Measurements from ENCODE around the gene MSGN1. TPM values are rescaled to one million over a fixed set of nuclear protein-coding genes. Genes with fewer than 3 reads are reported as not detected.

MSGN1 gene
- polyA plus RNA-seq, 1 of the 3 experiments (the other 2 are of a cell fraction) = not detected

- Histone ChIP-seq H3K36me3 (replicated peaks in 1 of 2; ENCODE audit: control insufficient read depth in 1 of 2, insufficient read depth in 2 of 2, low read length in 1 of 2) (no peaks in the 10 kb centered on the region), H3K79me2 (ENCODE audit: insufficient read depth) (no peaks in the 10 kb centered on the region), H2AFZ (ENCODE audit: low read depth) (no peak overlapping the region), H3F3A (replicated peaks; ENCODE audit: insufficient read depth) (no peaks in the 10 kb centered on the region), H3K4me1 (ENCODE audit: control insufficient read depth in 1 of 2, insufficient read depth in 2 of 2, low read depth in 1 of 2, low read length in 1 of 2) (peaks cover 0 to 15% of the 10 kb centered on the region in 2 experiments; a peak in 1 of 4 replicates), H3K27me3 (ENCODE audit: insufficient read depth) (peaks cover 11% of the 10 kb centered on the region; the same call in 1 of the 2 replicates), H4K20me1 (ENCODE audit: insufficient read depth) (no peaks in the 10 kb centered on the region), H3K4me2 (no peak overlapping the region), H3K4me3 (ENCODE audit: low read depth in 2 of 2, low read length in 1 of 2) (no peak overlapping the region), H3K9ac (no peak overlapping the region), H3K9me2 (no peaks in the 10 kb centered on the region), H3K27ac (ENCODE audit: low read depth in 2 of 2, low read length in 1 of 2) (no peak overlapping the region), H3K9me3 (no peaks in the 10 kb centered on the region)
- ChIA-PET CTCF (interaction anchor here (0.7 to 7.1 kb wide), 6 partner anchors 11 to 109 kb away, joined by 3 to 72 read pairs (median 3); no protein-coding TSS in a partner anchor), POLR2A (no interaction called here)
- TF ChIP-seq EP300 (IDR thresholded peaks at IDR 0.05; ENCODE audit: borderline replicate concordance in 1 of 2, low read depth in 1 of 2, low read length in 1 of 2) = no peak
- no peak for TF ChIP-seq SMC3 (IDR thresholded peaks at IDR 0.05; ENCODE audit: low read depth, low read length)
- TF ChIP-seq PBX3 (IDR thresholded peaks at IDR 0.05) = no peak
- no peak for TF ChIP-seq NRF1 (IDR thresholded peaks at IDR 0.05; ENCODE audit: low read depth, low read length)
- TF ChIP-seq MXI1 (IDR thresholded peaks at IDR 0.05; ENCODE audit: low read depth, low read length) = no peak
- TF ChIP-seq IRF3 (IDR thresholded peaks at IDR 0.05; ENCODE audit: low read depth, low read length) = no peak
- no peak for TF ChIP-seq RCOR1 (IDR thresholded peaks at IDR 0.05; ENCODE audit: low read length)
- TF ChIP-seq TAF1 (IDR thresholded peaks at IDR 0.05; ENCODE audit: borderline replicate concordance, low read depth, low read length) = no peak
- TF ChIP-seq MEF2A (IDR thresholded peaks at IDR 0.05; ENCODE audit: borderline replicate concordance, low read depth) = no peak
- TF ChIP-seq CTCF (IDR thresholded peaks at IDR 0.05) = no peak
- no peak for TF ChIP-seq RAD21 (IDR thresholded peaks at IDR 0.05; ENCODE audit: low read length)
- TF ChIP-seq GABPA (IDR thresholded peaks at IDR 0.05; ENCODE audit: low read depth) = no peak
- TF ChIP-seq USF2 (IDR thresholded peaks at IDR 0.05; ENCODE audit: borderline replicate concordance, low read depth, low read length) = no peak
- no peak for TF ChIP-seq FOXM1 (IDR thresholded peaks at IDR 0.05; ENCODE audit: low read depth)
- no peak for TF ChIP-seq ZBTB33 (IDR thresholded peaks at IDR 0.05; ENCODE audit: borderline replicate concordance, low read depth)
- no peak for TF ChIP-seq GATA2 (CRISPR knock-in tag; IDR thresholded peaks at IDR 0.05)
- TF ChIP-seq RXRA (IDR thresholded peaks at IDR 0.05; ENCODE audit: borderline replicate concordance, low read depth) = no peak
- no peak for TF ChIP-seq REST (IDR thresholded peaks at IDR 0.05; ENCODE audit: low read depth, low read length)
- no peak for TF ChIP-seq EZH2phosphoT487 (IDR thresholded peaks at IDR 0.05; ENCODE audit: borderline replicate concordance, low read depth)
- TF ChIP-seq ELF1 (IDR thresholded peaks at IDR 0.05) = no peak
- 71% methylated on average over 5 of the region's 5 CpGs for WGBS (ENCODE audit: low lambda C conversion rate)
- DNase-seq = no peak
Measured at GRCh38 chr2:17827316-17827715, 11.1 kb downstream of the MSGN1 start.

Measured in SK-N-SH (cell line).